HepG2 (cell line): ENCODE results near the gene MTNR1A. TPM values are rescaled to one million over a fixed set of nuclear protein-coding genes. Genes with fewer than 3 reads are reported as not detected.

Source experiments
- ATAC-seq: fragments of 200-7000 bp; cut with Tn5 transposase; 3 replicates; pipeline ENCODE4 v1.9.1; 2020; ENCODE audit warnings: mild to moderate bottlenecking, moderate library complexity
- BruUV-seq: library from RNA; stranded (reverse); fragments of 400-500 nt; replicated peaks from 2 replicates; lab custom pipeline; 2021; lab: Mats Ljungman, UMichigan
- CTCF ChIA-PET: fragments of 300-600 bp; formaldehyde crosslinking; extraction: SDS; loops from one replicate; lab custom pipeline; 2021; ENCODE audit warnings: low total read pairs, inconsistent platforms, low intra/inter-chr PET ratio; lab: Yijun Ruan, JAX
- POLR2A ChIA-PET: fragments of 350-600 bp; sonication (Branson Sonifier 250); formaldehyde crosslinking; loops from one replicate; lab custom pipeline; 2020; ENCODE audit warnings: antibody characterized with exemption, inconsistent platforms; lab: Yijun Ruan, JAX
- DNase-seq: peaks from one replicate; pipeline ENCODE4 v3.0.0-alpha.2; 2015; ENCODE audit warnings: low spot score
- FAIRE-seq: peaks from 3 replicates; lab custom pipeline; 2011; peaks lifted over from hg19 to GRCh38; lab: Jason Lieb, UNC
- H2AFZ ChIP-seq: one replicate; pipeline ENCODE4 v1.6.1; 2011; ENCODE audit warnings: low read length, inconsistent platforms
- H3K27ac ChIP-seq: fragments of 300-600 bp; 3 replicates; pipeline ENCODE4 v1.8.0; 2011; ENCODE audit warnings: mixed run types, mild to moderate bottlenecking, mixed read lengths, low read length, inconsistent platforms; ENCODE audit not compliant: insufficient read depth; ENCODE audit errors: extremely low read length
- H3K27me3 ChIP-seq, 2 experiments: fragments of 200-600 bp in 1 of 2; 2 replicates in 1 of 2; 3 replicates in 1 of 2; pipeline versions ENCODE4 v1.6.0 to v1.8.0; 2011; ENCODE audit warnings: low read length in 2 of 2, mild to moderate bottlenecking in 2 of 2, moderate library complexity in 2 of 2, inconsistent platforms in 1 of 2; ENCODE audit not compliant: insufficient read depth in 2 of 2, control insufficient read depth in 1 of 2
- H3K36me3 ChIP-seq, 2 experiments: fragments of 200-600 bp in 1 of 2; replicated peaks in 1 of 2; 2 replicates in 1 of 2; 3 replicates in 1 of 2; pipeline versions ENCODE4 v1.5.1 to v1.8.0; 2011; ENCODE audit warnings: low read length in 2 of 2, inconsistent platforms in 1 of 2; ENCODE audit not compliant: insufficient read depth in 2 of 2, control insufficient read depth in 1 of 2
- H3K4me1 ChIP-seq: 2 replicates; pipeline ENCODE4 v1.5.1; 2012; ENCODE audit warnings: low read length, inconsistent platforms; ENCODE audit not compliant: insufficient read depth
- H3K4me2 ChIP-seq: 2 replicates; pipeline ENCODE4 v1.6.0; 2011; ENCODE audit warnings: low read depth, low read length, inconsistent platforms
- H3K4me3 ChIP-seq, 3 experiments: fragments of 200-600 bp in 1 of 3; sonication (generic), shearing (Covaris generic) in 1 of 3; replicated peaks in 1 of 3; 2 replicates each; pipeline ENCODE4 v1.5.1; 2011 to 2016; ENCODE audit warnings: low read length in 3 of 3, inconsistent platforms in 2 of 3, low read depth in 2 of 3, mild to moderate bottlenecking in 2 of 3, control low read depth in 1 of 3, mixed read lengths in 1 of 3; ENCODE audit not compliant: insufficient read depth in 1 of 3
- H3K79me2 ChIP-seq: one replicate; pipeline ENCODE4 v1.6.1; 2011; ENCODE audit warnings: low read length, inconsistent platforms; ENCODE audit not compliant: insufficient read depth
- H3K9ac ChIP-seq: 2 replicates; pipeline ENCODE4 v1.6.0; 2011; ENCODE audit warnings: mild to moderate bottlenecking, low read depth, low read length, inconsistent platforms; ENCODE audit not compliant: insufficient read depth
- H3K9me3 ChIP-seq: 2 replicates; pipeline ENCODE4 v1.5.1; 2012; ENCODE audit warnings: mild to moderate bottlenecking, low read length
- H4K20me1 ChIP-seq: 2 replicates; pipeline ENCODE4 v1.6.0; 2011; ENCODE audit warnings: inconsistent platforms, mild to moderate bottlenecking, low read length, moderate library complexity; ENCODE audit not compliant: insufficient read depth
- ARID3A ChIP-seq: IDR thresholded peaks from 2 replicates; pipeline ENCODE4 v1.6.1; 2012; ENCODE audit warnings: low read depth, low read length, improper control_type of control experiment
- CBX1 ChIP-seq: IDR thresholded peaks from one replicate; pipeline ENCODE4 v1.6.1; 2016; ENCODE audit warnings: antibody characterized with exemption, low read depth
- CREB1 ChIP-seq, 2 experiments: fragments of 450-650 bp in 1 of 2; IDR thresholded peaks; 2 replicates each; pipeline ENCODE4 v1.6.1; 2016 to 2017; ENCODE audit warnings: control low read depth in 1 of 2, mild to moderate bottlenecking in 1 of 2, missing compliant biosample characterization in 1 of 2, missing genetic modification characterization in 1 of 2
- GPN1 ChIP-seq: sonication (generic); formaldehyde crosslinking; IDR thresholded peaks from 2 replicates; pipeline ENCODE4 v1.5.1; 2020; ENCODE audit warnings: missing genetic modification reagents, borderline replicate concordance
- KDM3A ChIP-seq: IDR thresholded peaks from 2 replicates; pipeline ENCODE4 v1.6.1; 2018; ENCODE audit warnings: low read depth, missing compliant biosample characterization
- MTA3 ChIP-seq: sonication (generic); formaldehyde crosslinking; IDR thresholded peaks from 2 replicates; pipeline ENCODE4 v1.4.0; 2020; ENCODE audit warnings: missing genetic modification reagents
- RAD21 ChIP-seq: fragments of 450-650 bp; formaldehyde crosslinking; IDR thresholded peaks from 2 replicates; pipeline ENCODE4 v1.5.0; 2020; ENCODE audit warnings: mild to moderate bottlenecking
- ZMYM3 ChIP-seq: sonication (generic); formaldehyde crosslinking; IDR thresholded peaks from 2 replicates; pipeline ENCODE4 v1.5.1; 2020; ENCODE audit warnings: mild to moderate bottlenecking, missing genetic modification reagents
- ZNF292 ChIP-seq: sonication (generic); formaldehyde crosslinking; IDR thresholded peaks from 2 replicates; pipeline ENCODE4 v1.8.1; 2022; ENCODE audit warnings: mild to moderate bottlenecking, low read depth, missing genetic modification reagents, borderline replicate concordance
- ZNF776 ChIP-seq: sonication (generic); formaldehyde crosslinking; IDR thresholded peaks from 2 replicates; pipeline ENCODE4 v1.4.0; 2020; ENCODE audit warnings: mild to moderate bottlenecking, missing genetic modification reagents
- WGBS: methylation state at CpG from one replicate; pipeline ENCODE4 v1.1.6; 2017; ENCODE audit warnings: low lambda C conversion rate; 5-methylcytosine and 5-hydroxymethylcytosine counted together
- in situ Hi-C: cut with HindIII; loops from 2 replicates; pipeline ENCODE4 v1.10.0; 2017; ENCODE audit warnings: low pct_unique_long_range_greater_than_20kb; ENCODE audit not compliant: extremely low pct_ligation_motif_present
- intact Hi-C: fragments of 100-400 bp; cut with micrococcal nuclease; formaldehyde crosslinking; loops from one replicate; pipeline ENCODE4 v1.10.0; 2022; ENCODE audit not compliant: unreplicated experiment
- polyA plus RNA-seq, 8 experiments: library from polyadenylated mRNA; depleted of rRNA in 3 of 8; stranded (reverse) in 7 of 8; unstranded in 1 of 8; fragments of >200 nt; fragmentation: Illumina TruSeq in 4 of 8; extraction: Trizol in 4 of 8; gene quantifications; 2 replicates each; pipeline versions ENCODE4 v1.2.1 to v1.2.3, GENCODE V29; 2011 to 2016; ENCODE audit warnings: low read depth in 4 of 8, missing spikeins in 1 of 8, mixed read lengths in 1 of 8; ENCODE audit not compliant: insufficient read depth in 1 of 8
- total RNA-seq, 5 experiments: library from RNA; depleted of rRNA; stranded (reverse); fragments of >200 nt; fragmentation: Illumina TruSeq; extraction: Trizol; gene quantifications; 2 replicates each; pipeline ENCODE4 v1.2.3, GENCODE V29; 2016; ENCODE audit warnings: low read depth in 1 of 5
- TF ChIP-seq, protein P1 (sequence below): sonication (generic); formaldehyde crosslinking; IDR thresholded peaks from 2 replicates; pipeline ENCODE4 v1.9.0; 2021; ENCODE audit warnings: missing genetic modification reagents, borderline replicate concordance
- TF ChIP-seq, protein P2 (sequence below): IDR thresholded peaks from 2 replicates; pipeline ENCODE4 v1.6.1; 2016

The MTNR1A gene
- total and polyA plus RNA-seq, 2 of the 13 experiments (the other 11 are each of a cell fraction or from before 2014, with no cell fraction given): not detected

- Histone ChIP-seq H3K9ac (no peak overlapping the region), H3K27me3 (peaks cover 0 to 21% of the 10 kb centered on the region in 2 experiments; a peak in 2 of 5 replicates), H3K79me2 (no peaks in the 10 kb centered on the region), H3K27ac (no peak overlapping the region), H3K4me1 (peaks cover 11% of the 10 kb centered on the region; the same call in 1 of the 2 replicates), H3K9me3 (no peaks in the 10 kb centered on the region), H2AFZ (no peak overlapping the region), H3K36me3 (no peaks in the 10 kb centered on the region), H3K4me2 (no peak overlapping the region), H3K4me3 (no peak overlapping the region), H4K20me1 (no peaks in the 10 kb centered on the region)
- FAIRE-seq (no peak), DNase-seq (no peak), ATAC-seq (no peak)
- ChIA-PET CTCF (no interaction called here), POLR2A (no interaction called here)
- in situ Hi-C loops (no loop called here), intact Hi-C loops (no loop called here)
- TF ChIP-seq ZMYM3 (CRISPR knock-in tag) (no peak), MTA3 (CRISPR knock-in tag) (no peak), KDM3A (CRISPR knock-in tag) (no peak), ZNF292 (CRISPR knock-in tag) (no peak), RAD21 (CRISPR knock-in tag) (no peak), ZNF776 (CRISPR knock-in tag) (no peak), GPN1 (CRISPR knock-in tag) (no peak), CBX1 (no peak), CREB1 (IDR thresholded peaks at IDR 0.05) (no peak), CREB1 (CRISPR knock-in tag; IDR thresholded peaks at IDR 0.05) (no peak), ARID3A (no peak)
- TF ChIP-seq, protein P1, sequence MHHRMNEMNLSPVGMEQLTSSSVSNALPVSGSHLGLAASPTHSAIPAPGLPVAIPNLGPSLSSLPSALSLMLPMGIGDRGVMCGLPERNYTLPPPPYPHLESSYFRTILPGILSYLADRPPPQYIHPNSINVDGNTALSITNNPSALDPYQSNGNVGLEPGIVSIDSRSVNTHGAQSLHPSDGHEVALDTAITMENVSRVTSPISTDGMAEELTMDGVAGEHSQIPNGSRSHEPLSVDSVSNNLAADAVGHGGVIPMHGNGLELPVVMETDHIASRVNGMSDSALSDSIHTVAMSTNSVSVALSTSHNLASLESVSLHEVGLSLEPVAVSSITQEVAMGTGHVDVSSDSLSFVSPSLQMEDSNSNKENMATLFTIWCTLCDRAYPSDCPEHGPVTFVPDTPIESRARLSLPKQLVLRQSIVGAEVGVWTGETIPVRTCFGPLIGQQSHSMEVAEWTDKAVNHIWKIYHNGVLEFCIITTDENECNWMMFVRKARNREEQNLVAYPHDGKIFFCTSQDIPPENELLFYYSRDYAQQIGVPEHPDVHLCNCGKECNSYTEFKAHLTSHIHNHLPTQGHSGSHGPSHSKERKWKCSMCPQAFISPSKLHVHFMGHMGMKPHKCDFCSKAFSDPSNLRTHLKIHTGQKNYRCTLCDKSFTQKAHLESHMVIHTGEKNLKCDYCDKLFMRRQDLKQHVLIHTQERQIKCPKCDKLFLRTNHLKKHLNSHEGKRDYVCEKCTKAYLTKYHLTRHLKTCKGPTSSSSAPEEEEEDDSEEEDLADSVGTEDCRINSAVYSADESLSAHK (CRISPR knock-in tag): no peak
- TF ChIP-seq, protein P2, sequence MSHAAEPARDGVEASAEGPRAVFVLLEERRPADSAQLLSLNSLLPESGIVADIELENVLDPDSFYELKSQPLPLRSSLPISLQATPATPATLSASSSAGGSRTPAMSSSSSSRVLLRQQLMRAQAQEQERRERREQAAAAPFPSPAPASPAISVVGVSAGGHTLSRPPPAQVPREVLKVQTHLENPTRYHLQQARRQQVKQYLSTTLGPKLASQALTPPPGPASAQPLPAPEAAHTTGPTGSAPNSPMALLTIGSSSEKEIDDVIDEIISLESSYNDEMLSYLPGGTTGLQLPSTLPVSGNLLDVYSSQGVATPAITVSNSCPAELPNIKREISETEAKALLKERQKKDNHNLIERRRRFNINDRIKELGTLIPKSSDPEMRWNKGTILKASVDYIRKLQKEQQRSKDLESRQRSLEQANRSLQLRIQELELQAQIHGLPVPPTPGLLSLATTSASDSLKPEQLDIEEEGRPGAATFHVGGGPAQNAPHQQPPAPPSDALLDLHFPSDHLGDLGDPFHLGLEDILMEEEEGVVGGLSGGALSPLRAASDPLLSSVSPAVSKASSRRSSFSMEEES: no peak
- no TSS peak for BruUV-seq
- WGBS: 47% methylated on average over 7 of the region's 7 CpGs
Measured at GRCh38 chr4:186566068-186566467, 10.7 kb upstream of the MTNR1A start.
